ENCODE data around the gene CYTH4.
"Not testable (repeated sequence)": the region's sequence is repeated elsewhere in the genome, so short reads cannot be mapped to it uniquely, and the experiment has no call there.

The CYTH4 gene

GRCh38 chr22:37325039-37325395 is 42.7 kb downstream of the CYTH4 start:
- H3K4me3 ChIP-seq (replicated peaks in 1 of 2; ENCODE audit: low read depth in 2 of 2, low read length in 2 of 2): no peak overlapping the region
- TF ChIP-seq, protein P1, sequence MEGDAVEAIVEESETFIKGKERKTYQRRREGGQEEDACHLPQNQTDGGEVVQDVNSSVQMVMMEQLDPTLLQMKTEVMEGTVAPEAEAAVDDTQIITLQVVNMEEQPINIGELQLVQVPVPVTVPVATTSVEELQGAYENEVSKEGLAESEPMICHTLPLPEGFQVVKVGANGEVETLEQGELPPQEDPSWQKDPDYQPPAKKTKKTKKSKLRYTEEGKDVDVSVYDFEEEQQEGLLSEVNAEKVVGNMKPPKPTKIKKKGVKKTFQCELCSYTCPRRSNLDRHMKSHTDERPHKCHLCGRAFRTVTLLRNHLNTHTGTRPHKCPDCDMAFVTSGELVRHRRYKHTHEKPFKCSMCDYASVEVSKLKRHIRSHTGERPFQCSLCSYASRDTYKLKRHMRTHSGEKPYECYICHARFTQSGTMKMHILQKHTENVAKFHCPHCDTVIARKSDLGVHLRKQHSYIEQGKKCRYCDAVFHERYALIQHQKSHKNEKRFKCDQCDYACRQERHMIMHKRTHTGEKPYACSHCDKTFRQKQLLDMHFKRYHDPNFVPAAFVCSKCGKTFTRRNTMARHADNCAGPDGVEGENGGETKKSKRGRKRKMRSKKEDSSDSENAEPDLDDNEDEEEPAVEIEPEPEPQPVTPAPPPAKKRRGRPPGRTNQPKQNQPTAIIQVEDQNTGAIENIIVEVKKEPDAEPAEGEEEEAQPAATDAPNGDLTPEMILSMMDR (IDR thresholded peaks at IDR 0.05; ENCODE audit: low read depth, low read length): no peak
- DNase-seq (ENCODE audit: low read depth in 2 of 2): no peak

DNA sequence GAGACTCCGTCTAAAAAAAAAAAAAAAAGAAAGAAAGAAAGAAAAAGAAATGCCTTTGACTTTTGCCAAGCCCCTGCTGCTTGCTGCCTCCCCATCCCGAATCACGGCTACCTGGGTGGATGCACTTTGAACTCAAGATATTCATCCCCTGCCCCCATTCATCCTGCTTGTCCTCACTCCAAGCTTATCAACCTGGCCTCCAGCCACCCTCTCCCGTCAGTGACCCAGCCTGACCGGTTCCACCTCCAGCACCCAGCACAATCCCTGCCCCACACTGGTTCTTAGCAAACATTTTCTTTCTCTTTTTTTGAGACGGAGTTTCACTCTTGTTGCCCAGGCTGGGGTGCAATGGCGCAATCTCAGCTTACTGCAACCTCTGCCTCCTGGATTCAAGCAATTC is 44.4 kb downstream of the CYTH4 start:
- TF ChIP-seq, protein P1 (IDR thresholded peaks at IDR 0.05; ENCODE audit: low read depth, low read length): no peak
- no peak for DNase-seq (ENCODE audit: low read depth in 2 of 2)
- H3K4me3 ChIP-seq (replicated peaks in 1 of 2; ENCODE audit: low read depth in 2 of 2, low read length in 2 of 2): no peak overlapping the region

DNA sequence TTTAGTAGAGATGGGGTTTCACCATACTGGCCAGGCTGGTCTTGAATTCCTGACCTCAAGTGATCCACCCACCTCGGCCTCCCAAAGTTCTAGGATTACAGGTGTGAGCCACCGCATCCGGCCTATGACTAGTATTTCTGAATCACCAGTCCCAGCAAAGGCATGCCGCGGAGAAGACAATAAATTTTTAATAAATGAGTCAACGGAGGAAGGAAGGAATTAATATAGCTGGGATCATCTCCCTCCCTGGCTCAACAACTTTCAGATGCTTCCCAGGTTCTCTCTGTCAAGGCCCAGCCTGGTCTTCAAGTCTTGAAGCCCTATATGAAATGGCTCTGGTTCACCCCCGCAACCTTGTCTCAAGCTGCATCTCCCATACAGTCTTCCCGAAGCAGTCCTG is 45.7 kb downstream of the CYTH4 start:
- no peak overlapping the region for H3K4me3 ChIP-seq (replicated peaks in 1 of 2; ENCODE audit: low read depth in 2 of 2, low read length in 2 of 2)
- peak; percentile 48 to 92 for DNase-seq (ENCODE audit: low read depth in 2 of 2)
- TF ChIP-seq, protein P1 (IDR thresholded peaks at IDR 0.05; ENCODE audit: low read depth, low read length): no peak

DNA sequence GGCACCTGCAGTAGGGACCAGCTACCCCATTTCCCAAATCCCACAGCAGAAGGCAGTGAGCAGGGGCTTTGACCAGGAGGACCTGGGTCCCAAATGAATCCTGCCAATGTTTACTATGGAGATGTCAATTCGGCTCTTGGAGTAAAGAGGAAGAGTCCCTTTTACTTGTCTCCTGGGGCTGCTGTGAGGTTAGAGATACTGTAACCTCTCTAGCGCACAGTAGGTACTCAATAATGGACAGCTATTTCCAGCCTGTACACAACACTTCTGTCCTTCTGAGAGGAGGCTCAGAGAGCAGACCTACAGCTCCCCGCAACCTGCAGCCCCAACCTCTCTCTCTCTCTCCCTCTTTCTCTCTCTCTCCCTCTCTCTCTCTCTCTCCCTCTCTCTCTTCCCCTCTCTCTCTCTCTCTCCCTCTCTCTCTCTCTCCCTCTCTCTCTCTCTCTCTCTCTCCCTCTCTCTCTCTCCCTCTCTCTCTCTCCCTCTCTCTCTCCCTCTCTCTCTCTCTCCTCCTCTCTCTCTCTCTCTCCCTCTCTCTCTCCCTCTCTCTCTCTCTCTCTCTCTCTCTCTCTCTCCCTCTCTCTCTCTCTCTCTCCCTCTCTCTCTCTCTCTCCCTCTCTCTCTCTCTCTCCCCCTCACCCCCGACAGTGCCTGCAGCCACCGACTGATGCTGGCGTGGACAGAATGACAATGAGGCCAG is 46.4 kb downstream of the CYTH4 start:
- not testable (repeated sequence) for H3K4me3 ChIP-seq (replicated peaks in 1 of 2; ENCODE audit: low read depth in 2 of 2, low read length in 2 of 2)
- peak in 1 of 2 donors; percentile 44 for DNase-seq (ENCODE audit: low read depth in 2 of 2)

GRCh38 chr22:37329238-37330140 is 47.2 kb downstream of the CYTH4 start:
- peak in 1 of 2 donors; percentile 68 for DNase-seq (ENCODE audit: low read depth in 2 of 2)
- TF ChIP-seq, protein P1 (IDR thresholded peaks at IDR 0.05; ENCODE audit: low read depth, low read length): no peak
- no peak overlapping the region for H3K4me3 ChIP-seq (replicated peaks in 1 of 2; ENCODE audit: low read depth in 2 of 2, low read length in 2 of 2)

DNA sequence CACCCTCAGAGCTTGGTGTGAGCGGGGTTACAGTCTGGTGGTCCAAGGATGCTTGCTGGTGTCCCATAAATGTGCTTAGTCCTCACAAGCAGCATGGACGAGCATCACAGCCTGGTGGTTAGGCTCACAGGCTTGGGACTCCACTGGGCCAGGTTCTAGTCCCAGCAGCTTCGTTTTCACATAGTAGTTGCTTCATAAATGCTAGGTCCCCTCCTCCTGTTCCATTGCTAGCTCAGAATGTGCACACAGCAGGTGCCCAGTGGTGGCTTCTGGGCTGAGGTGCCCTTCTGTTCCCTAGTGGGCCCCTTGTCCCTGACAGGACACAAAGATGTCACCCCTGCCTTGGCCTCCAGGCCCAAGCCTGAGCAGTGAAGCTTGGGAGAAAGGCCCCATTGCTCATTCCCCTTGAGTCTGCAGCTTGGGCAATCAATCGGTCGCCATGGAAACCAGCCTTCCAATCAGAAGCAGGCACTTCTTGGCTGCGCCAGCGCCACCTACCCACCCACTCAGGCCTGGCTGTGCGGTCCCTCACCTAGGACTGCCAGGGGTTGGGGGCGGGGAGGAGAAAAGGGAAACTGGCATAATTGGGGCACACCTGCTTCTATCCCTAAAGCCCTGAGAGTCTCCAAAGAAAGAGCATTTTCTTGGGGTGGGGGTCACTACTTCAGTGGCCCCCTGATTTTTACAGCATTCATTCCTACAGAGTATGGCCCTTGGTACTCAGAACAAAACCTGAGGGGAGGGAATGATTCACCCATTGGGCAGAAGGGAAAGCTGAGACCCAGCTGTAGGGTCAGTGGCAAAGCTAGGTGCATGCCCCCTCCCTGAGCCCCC is 48.1 kb downstream of the CYTH4 start:
- no peak overlapping the region for H3K4me3 ChIP-seq (replicated peaks in 1 of 2; ENCODE audit: low read depth in 2 of 2, low read length in 2 of 2)
- DNase-seq (ENCODE audit: low read depth in 2 of 2): peak; percentile 92 to 94
- TF ChIP-seq, protein P1 (IDR thresholded peaks at IDR 0.05; ENCODE audit: low read depth, low read length): peak; percentile 24
